ENCODE data around the gene GATA5. TPM values are rescaled to one million over a fixed set of nuclear protein-coding genes. Genes with fewer than 3 reads are reported as not detected.

The GATA5 gene
- total RNA-seq, 1 experiment from 2014 or later, result 0.18 TPM

DNA sequence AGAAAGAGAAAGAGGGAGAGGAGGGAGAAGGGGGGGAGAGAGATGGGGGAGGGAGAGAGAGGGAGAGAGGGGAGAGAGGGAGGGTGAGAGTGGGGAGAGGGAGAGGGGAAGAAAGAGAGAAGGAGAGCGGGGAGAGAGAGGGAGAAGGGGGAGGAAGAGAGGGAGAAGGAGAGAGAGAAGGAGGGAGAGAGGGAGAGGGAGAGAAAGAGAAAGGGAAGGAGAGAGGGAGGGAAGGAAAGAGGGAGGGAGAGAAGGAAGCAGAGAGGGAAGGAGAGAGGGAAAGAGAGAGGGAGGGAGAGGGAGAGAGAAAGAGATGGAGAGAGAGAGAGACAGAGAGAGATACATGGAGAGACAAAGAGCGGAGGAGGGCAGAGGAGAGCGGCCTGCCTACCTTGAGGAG is 23.8 kb downstream of the GATA5 start:
- DNase-seq (no peak), ATAC-seq (no peak)
- Histone ChIP-seq H3K27ac (ENCODE audit: low read length) (no peak overlapping the region), H3F3A (ENCODE audit: low read length, unreplicated experiment) (no peaks in the 10 kb centered on the region), H3K27me3 (ENCODE audit: low read length) (no peaks in the 10 kb centered on the region), H3K4me1 (ENCODE audit: insufficient read depth, low read length) (no peaks in the 10 kb centered on the region), H2AFZ (ENCODE audit: low read length) (no peak overlapping the region), H3K9me2 (replicated peaks; ENCODE audit: low read length) (no peaks in the 10 kb centered on the region), H3K79me2 (ENCODE audit: low read length) (no peaks in the 10 kb centered on the region), H3K9ac (ENCODE audit: low read length) (no peak overlapping the region), H3K9me3 (ENCODE audit: low read length) (no peaks in the 10 kb centered on the region), H3K4me3 (ENCODE audit: low read length) (no peak overlapping the region), H4K20me1 (ENCODE audit: low read length) (no peaks in the 10 kb centered on the region), H3K4me2 (ENCODE audit: low read length) (no peak overlapping the region), H3K36me3 (ENCODE audit: low read depth, low read length) (no peaks in the 10 kb centered on the region)
- ChIA-PET CTCF (no interaction called here), POLR2A (ENCODE audit: unreplicated experiment) (no interaction called here)
- BruUV-seq (replicated peaks), result no TSS peak
- TF ChIP-seq CTCF (conservative IDR thresholded peaks at IDR 0.05; ENCODE audit: low read depth, low read length) (no peak), EZH2phosphoT487 (IDR thresholded peaks at IDR 0.05; ENCODE audit: borderline replicate concordance, low read length) (no peak), EZH2 (IDR thresholded peaks at IDR 0.05; ENCODE audit: low read length, unreplicated experiment) (no peak)
- intact Hi-C loops (cut with micrococcal nuclease), result no loop called here

GRCh38 chr20:62451156-62451767 is 24.5 kb downstream of the GATA5 start:
- Histone ChIP-seq H3K9ac (ENCODE audit: low read length) (no peak overlapping the region), H4K20me1 (ENCODE audit: low read length) (no peaks in the 10 kb centered on the region), H3K9me2 (replicated peaks; ENCODE audit: low read length) (no peaks in the 10 kb centered on the region), H3K4me3 (ENCODE audit: low read length) (no peak overlapping the region), H3K4me2 (ENCODE audit: low read length) (no peak overlapping the region), H3F3A (ENCODE audit: low read length, unreplicated experiment) (no peaks in the 10 kb centered on the region), H3K27me3 (ENCODE audit: low read length) (no peaks in the 10 kb centered on the region), H3K79me2 (ENCODE audit: low read length) (no peaks in the 10 kb centered on the region), H3K36me3 (ENCODE audit: low read depth, low read length) (no peaks in the 10 kb centered on the region), H3K27ac (ENCODE audit: low read length) (no peak overlapping the region), H3K4me1 (ENCODE audit: insufficient read depth, low read length) (no peaks in the 10 kb centered on the region), H3K9me3 (ENCODE audit: low read length) (no peaks in the 10 kb centered on the region), H2AFZ (ENCODE audit: low read length) (no peak overlapping the region)
- intact Hi-C loops (cut with micrococcal nuclease), result no loop called here
- TF ChIP-seq EZH2phosphoT487 (IDR thresholded peaks at IDR 0.05; ENCODE audit: borderline replicate concordance, low read length), result no peak
- no peak for TF ChIP-seq CTCF (conservative IDR thresholded peaks at IDR 0.05; ENCODE audit: low read depth, low read length)
- no peak for TF ChIP-seq EZH2 (IDR thresholded peaks at IDR 0.05; ENCODE audit: low read length, unreplicated experiment)
- POLR2A ChIA-PET (ENCODE audit: unreplicated experiment), result no interaction called here
- ATAC-seq (no peak), DNase-seq (no peak)
- no TSS peak for BruUV-seq (replicated peaks)
- CTCF ChIA-PET, result no interaction called here

GRCh38 chr20:62449951-62450691 is 25.7 kb downstream of the GATA5 start:
- Histone ChIP-seq H2AFZ (ENCODE audit: low read length) (no peak overlapping the region), H3K4me3 (ENCODE audit: low read length) (no peak overlapping the region), H3K79me2 (ENCODE audit: low read length) (no peaks in the 10 kb centered on the region), H3K27me3 (ENCODE audit: low read length) (no peaks in the 10 kb centered on the region), H3K4me2 (ENCODE audit: low read length) (no peak overlapping the region), H3K9me2 (replicated peaks; ENCODE audit: low read length) (no peaks in the 10 kb centered on the region), H3K4me1 (ENCODE audit: insufficient read depth, low read length) (no peaks in the 10 kb centered on the region), H4K20me1 (ENCODE audit: low read length) (no peaks in the 10 kb centered on the region), H3K9ac (ENCODE audit: low read length) (no peak overlapping the region), H3K9me3 (ENCODE audit: low read length) (no peaks in the 10 kb centered on the region), H3K36me3 (ENCODE audit: low read depth, low read length) (no peaks in the 10 kb centered on the region), H3K27ac (ENCODE audit: low read length) (no peak overlapping the region), H3F3A (ENCODE audit: low read length, unreplicated experiment) (no peaks in the 10 kb centered on the region)
- ATAC-seq, result peak; percentile 67
- intact Hi-C loops (cut with micrococcal nuclease), result no loop called here
- ChIA-PET CTCF (no interaction called here), POLR2A (ENCODE audit: unreplicated experiment) (no interaction called here)
- peak; percentile 32 for DNase-seq
- BruUV-seq (replicated peaks), result no TSS peak
- peak; percentile 48 for TF ChIP-seq CTCF (conservative IDR thresholded peaks at IDR 0.05; ENCODE audit: low read depth, low read length)
- no peak for TF ChIP-seq EZH2phosphoT487 (IDR thresholded peaks at IDR 0.05; ENCODE audit: borderline replicate concordance, low read length)
- no peak for TF ChIP-seq EZH2 (IDR thresholded peaks at IDR 0.05; ENCODE audit: low read length, unreplicated experiment)
